H1 (cell line): ENCODE measurements around the gene KLF9. TPM values are rescaled to one million over a fixed set of nuclear protein-coding genes. Genes with fewer than 3 reads are reported as not detected.

ENCODE experiments used
- CTCF ChIA-PET: fragments of 300-600 bp; sonication (Branson Sonifier 250); formaldehyde crosslinking; loops from one replicate; lab custom pipeline; 2021; ENCODE audit not compliant: partially characterized antibody; lab: Charles Lee
- POLR2A ChIA-PET: fragments of 300-600 bp; sonication (Branson Sonifier 250); formaldehyde crosslinking; loops from one replicate; lab custom pipeline; 2021; ENCODE audit warnings: inconsistent platforms; ENCODE audit not compliant: partially characterized antibody; lab: Charles Lee
- DNase-seq, 2 experiments: peaks; one replicate each; pipeline versions ENCODE4 v3.0.0 to v3.0.0-alpha.2; 2010 to 2022; ENCODE audit warnings: low spot score in 2 of 2, low read depth in 1 of 2, mixed read lengths in 1 of 2
- FAIRE-seq: peaks from 2 replicates; lab custom pipeline; 2011; peaks lifted over from hg19 to GRCh38; lab: Jason Lieb, UNC
- H2AFZ ChIP-seq: 2 replicates; pipeline ENCODE4 v1.8.1; 2012; ENCODE audit warnings: low read length, inconsistent platforms
- H2AK5ac ChIP-seq: 2 replicates; pipeline ENCODE4 v1.6.1; 2013; ENCODE audit warnings: low read depth, low read length
- H2BK120ac ChIP-seq: replicated peaks from 2 replicates; pipeline ENCODE3; 2013; ENCODE audit warnings: low read depth, low read length, inconsistent platforms
- H2BK12ac ChIP-seq: 2 replicates; pipeline ENCODE4 v1.6.1; 2013; ENCODE audit warnings: low read depth, low read length
- H2BK15ac ChIP-seq: 2 replicates; pipeline ENCODE4 v1.6.1; 2013; ENCODE audit warnings: low read length
- H2BK20ac ChIP-seq: 2 replicates; pipeline ENCODE4 v1.6.1; 2013; ENCODE audit warnings: low read length
- H2BK5ac ChIP-seq: 2 replicates; pipeline ENCODE4 v1.6.1; 2013; ENCODE audit warnings: low read depth, low read length
- H3K14ac ChIP-seq: 2 replicates; pipeline ENCODE4 v1.6.1; 2013; ENCODE audit warnings: inconsistent platforms; ENCODE audit not compliant: insufficient read length
- H3K18ac ChIP-seq: 2 replicates; pipeline ENCODE4 v1.6.1; 2013; ENCODE audit warnings: low read length; ENCODE audit errors: extremely low read depth
- H3K23ac ChIP-seq: 2 replicates; pipeline ENCODE4 v1.6.1; 2013; ENCODE audit warnings: inconsistent platforms; ENCODE audit not compliant: insufficient read length
- H3K23me2 ChIP-seq: 2 replicates; pipeline ENCODE4 v1.6.1; 2013; ENCODE audit warnings: low read depth, low read length
- H3K27ac ChIP-seq: 2 replicates; pipeline ENCODE4 v1.6.1; 2011; ENCODE audit warnings: low read depth, low read length, inconsistent platforms
- H3K27me3 ChIP-seq, 4 experiments: replicated peaks in 1 of 4; 1 replicate in 1 of 4; 2 replicates in 3 of 4; pipeline versions ENCODE4 v1.6.1 to v1.8.1; 2011 to 2013; ENCODE audit warnings: low read length in 3 of 4, mild to moderate bottlenecking in 3 of 4, inconsistent platforms in 2 of 4, mixed read lengths in 2 of 4, moderate library complexity in 1 of 4; ENCODE audit not compliant: control insufficient read depth in 3 of 4, insufficient read depth in 3 of 4; ENCODE audit errors: extremely low read depth in 1 of 4
- H3K36me3 ChIP-seq, 4 experiments: 2 replicates each; pipeline versions ENCODE4 v1.6.1 to v1.8.1; 2011 to 2013; ENCODE audit warnings: mild to moderate bottlenecking in 4 of 4, low read length in 3 of 4, moderate library complexity in 2 of 4, control low read depth in 1 of 4, inconsistent platforms in 1 of 4; ENCODE audit not compliant: insufficient read depth in 4 of 4, control insufficient read depth in 2 of 4
- H3K4ac ChIP-seq: replicated peaks from 2 replicates; pipeline ENCODE3; 2013; ENCODE audit warnings: low read length, low read depth, mixed read lengths, inconsistent platforms; ENCODE audit not compliant: insufficient read length
- H3K4me1 ChIP-seq, 4 experiments: replicated peaks in 1 of 4; 1 replicate in 1 of 4; 2 replicates in 3 of 4; pipeline versions ENCODE4 v1.6.1 to v1.8.1; 2011 to 2013; ENCODE audit warnings: low read length in 3 of 4, inconsistent platforms in 2 of 4, mixed read lengths in 1 of 4; ENCODE audit not compliant: insufficient read depth in 4 of 4, control insufficient read depth in 3 of 4
- H3K4me2 ChIP-seq, 2 experiments: 2 replicates each; pipeline versions ENCODE4 v1.6.1 to v1.8.1; 2011 to 2013; ENCODE audit warnings: low read depth in 2 of 2, low read length in 2 of 2, control low read depth in 1 of 2, inconsistent platforms in 1 of 2, mild to moderate bottlenecking in 1 of 2; ENCODE audit not compliant: insufficient read depth in 1 of 2
- H3K4me3 ChIP-seq, 4 experiments: fragments of 200-600, 300-600 bp in 1 of 4; sonication (generic), shearing (Covaris generic), sonication (Bioruptor Twin) in 1 of 4; 2 replicates each; pipeline versions ENCODE4 v1.5.1 to v1.8.1; 2011 to 2016; ENCODE audit warnings: low read length in 4 of 4, low read depth in 3 of 4, control low read depth in 2 of 4, inconsistent platforms in 2 of 4, mild to moderate bottlenecking in 2 of 4, mixed read lengths in 1 of 4, moderate library complexity in 1 of 4; ENCODE audit not compliant: insufficient read depth in 2 of 4; ENCODE audit errors: extremely low read depth in 1 of 4
- H3K56ac ChIP-seq: replicated peaks from 2 replicates; pipeline ENCODE3; 2013; ENCODE audit warnings: low read depth, mild to moderate bottlenecking, mixed read lengths, low read length, inconsistent platforms; ENCODE audit not compliant: insufficient read length
- H3K79me1 ChIP-seq: 2 replicates; pipeline ENCODE4 v1.6.1; 2013; ENCODE audit warnings: low read depth, low read length, control low read depth
- H3K79me2 ChIP-seq, 2 experiments: 2 replicates each; pipeline versions ENCODE4 v1.6.1 to v1.8.1; 2012 to 2013; ENCODE audit warnings: low read length in 2 of 2, mild to moderate bottlenecking in 2 of 2, inconsistent platforms in 1 of 2; ENCODE audit not compliant: insufficient read depth in 2 of 2, control insufficient read depth in 1 of 2
- H3K9ac ChIP-seq, 4 experiments: replicated peaks in 1 of 4; 1 replicate in 1 of 4; 2 replicates in 3 of 4; pipeline versions ENCODE4 v1.6.1 to v1.8.1; 2011 to 2013; ENCODE audit warnings: low read depth in 3 of 4, low read length in 3 of 4, control low read depth in 2 of 4, mild to moderate bottlenecking in 2 of 4, moderate library complexity in 2 of 4, inconsistent platforms in 1 of 4; ENCODE audit errors: extremely low read depth in 1 of 4
- H3K9me3 ChIP-seq, 2 experiments: 2 replicates each; pipeline versions ENCODE4 v1.6.1 to v1.8.1; 2012 to 2013; ENCODE audit warnings: mild to moderate bottlenecking in 2 of 2, moderate library complexity in 2 of 2, control low read depth in 1 of 2, inconsistent platforms in 1 of 2, low read depth in 1 of 2, low read length in 1 of 2, mixed read lengths in 1 of 2; ENCODE audit not compliant: insufficient read depth in 2 of 2
- H4K20me1 ChIP-seq, 2 experiments: replicated peaks in 1 of 2; 2 replicates each; pipeline versions ENCODE3 to v1.8.1; 2011 to 2013; ENCODE audit warnings: inconsistent platforms in 2 of 2, low read length in 2 of 2, mild to moderate bottlenecking in 1 of 2; ENCODE audit not compliant: insufficient read depth in 2 of 2, control insufficient read depth in 1 of 2
- H4K5ac ChIP-seq: 2 replicates; pipeline ENCODE4 v1.6.1; 2013; ENCODE audit warnings: low read length, low read depth, mixed read lengths, inconsistent platforms; ENCODE audit not compliant: insufficient read length
- H4K8ac ChIP-seq: 2 replicates; pipeline ENCODE4 v1.8.0; 2013; ENCODE audit warnings: mild to moderate bottlenecking, moderate library complexity, low read length, inconsistent platforms; ENCODE audit not compliant: insufficient read depth; ENCODE audit errors: extremely low read depth
- H4K91ac ChIP-seq: replicated peaks from 2 replicates; pipeline ENCODE3; 2013; ENCODE audit warnings: low read length, mixed read lengths, inconsistent platforms; ENCODE audit not compliant: insufficient read length
- CEBPB ChIP-seq: IDR thresholded peaks from 2 replicates; pipeline ENCODE4 v1.6.1; 2012; ENCODE audit warnings: low read depth, low read length
- SIX5 ChIP-seq: IDR thresholded peaks from 2 replicates; pipeline ENCODE4 v1.6.1; 2011; ENCODE audit warnings: mild to moderate bottlenecking, low read depth, low read length
- polyA plus RNA-seq, 7 experiments: library from polyadenylated mRNA; depleted of rRNA in 3 of 7; stranded (reverse) in 5 of 7; unstranded in 2 of 7; fragments of >200 nt in 5 of 7; fragments of 200-250 nt in 2 of 7; gene quantifications; 1 replicate in 5 of 7; 2 replicates in 1 of 7; 4 replicates in 1 of 7; pipeline versions ENCODE4 v1.2.1 to v1.2.3, GENCODE V29; 2011 to 2013; ENCODE audit warnings: missing spikeins in 2 of 7, mixed read lengths in 2 of 7
- total RNA-seq: library from RNA; stranded (reverse); fragmentation: NEBNext Ultra II Directional; extraction: Animal tissue kit (Norgen Biotek cat#: 25700); gene quantifications from 2 replicates; pipeline ENCODE4 v1.2.1, GENCODE V29; 2021

Gene KLF9
- total and polyA plus RNA-seq, 2 of the 8 experiments (the other 6 are each of a cell fraction or from before 2014, with no cell fraction given): 0.47 to 0.82 TPM

- no peak overlapping the region for H2BK120ac ChIP-seq
- POLR2A ChIA-PET: no interaction called here
- H4K91ac ChIP-seq: no peak overlapping the region
- H3K18ac ChIP-seq: no peak overlapping the region
- TF ChIP-seq SIX5 (no peak), CEBPB (peak; percentile 34; the same call in 1 of the 2 replicates)
- no peaks in the 10 kb centered on the region for H3K23me2 ChIP-seq
- H3K23ac ChIP-seq: no peak overlapping the region
- H3K4me2 ChIP-seq: no peak overlapping the region
- H2BK5ac ChIP-seq: no peak overlapping the region
- H3K79me2 ChIP-seq: no peaks in the 10 kb centered on the region
- no peak overlapping the region for H3K4ac ChIP-seq
- H2AK5ac ChIP-seq: no peak overlapping the region
- FAIRE-seq: no peak
- DNase-seq: no peak
- no peak overlapping the region for H2BK12ac ChIP-seq
- no peak overlapping the region for H4K8ac ChIP-seq
- H3K79me1 ChIP-seq: no peaks in the 10 kb centered on the region
- H3K9ac ChIP-seq: no peak overlapping the region
- H3K4me3 ChIP-seq: no peak overlapping the region
- H3K56ac ChIP-seq: no peak overlapping the region
- H2BK20ac ChIP-seq: no peak overlapping the region
- no peak overlapping the region for H3K27ac ChIP-seq
- H4K5ac ChIP-seq: no peak overlapping the region
- no peaks in the 10 kb centered on the region for H3K4me1 ChIP-seq
- peaks cover 0 to 1% of the 10 kb centered on the region in 2 experiments for H4K20me1 ChIP-seq
- no peak overlapping the region for H2AFZ ChIP-seq
- no peak overlapping the region for H2BK15ac ChIP-seq
- no peaks in the 10 kb centered on the region for H3K36me3 ChIP-seq
- 0 out of 7 replicates have a peak, but pooled peaks cover 0 to 3% (median 0%) of the 10 kb centered on the region in 4 experiments for H3K27me3 ChIP-seq
- CTCF ChIA-PET: interaction anchor here (0.9 to 4.7 kb wide), 4 partner anchors 9 to 203 kb away, joined by 3 to 18 read pairs (median 7); no protein-coding TSS in a partner anchor
- no peaks in the 10 kb centered on the region for H3K9me3 ChIP-seq
- no peak overlapping the region for H3K14ac ChIP-seq
Observed at GRCh38 chr9:70399141-70399540, 15.3 kb downstream of the KLF9 start.
